Glutamatergic neuron (in vitro differentiated cells): ENCODE data around the gene C2CD2. TPM values are rescaled to one million over a fixed set of nuclear protein-coding genes. Genes with fewer than 3 reads are reported as not detected.

Experiments
- DNase-seq: peaks from one replicate; pipeline ENCODE4 v3.0.0; 2022
- H3K27ac Mint-ChIP-seq: one replicate; pipeline ENCODE4 v1.8.0; 2020; ENCODE audit warnings: mild to moderate bottlenecking, mixed read lengths, inconsistent platforms; ENCODE audit not compliant: unreplicated experiment
- H3K27me3 Mint-ChIP-seq: one replicate; pipeline ENCODE4 v1.8.0; 2020; ENCODE audit warnings: mild to moderate bottlenecking, moderate library complexity, mixed read lengths, inconsistent platforms; ENCODE audit not compliant: unreplicated experiment
- H3K36me3 Mint-ChIP-seq: one replicate; pipeline ENCODE4 v1.8.0; 2020; ENCODE audit warnings: mild to moderate bottlenecking, mixed read lengths, inconsistent platforms; ENCODE audit not compliant: unreplicated experiment
- H3K4me1 Mint-ChIP-seq: one replicate; pipeline ENCODE4 v1.8.0; 2020; ENCODE audit warnings: mild to moderate bottlenecking, low read depth, mixed read lengths, inconsistent platforms; ENCODE audit not compliant: unreplicated experiment
- H3K4me3 Mint-ChIP-seq: one replicate; pipeline ENCODE4 v1.8.0; 2020; ENCODE audit warnings: mild to moderate bottlenecking, mixed read lengths, inconsistent platforms; ENCODE audit not compliant: unreplicated experiment
- H3K9me3 Mint-ChIP-seq: one replicate; pipeline ENCODE4 v1.8.0; 2020; ENCODE audit warnings: mild to moderate bottlenecking, moderate library complexity, mixed read lengths, inconsistent platforms; ENCODE audit not compliant: unreplicated experiment
- total RNA-seq: library from RNA; stranded (reverse); fragmentation: NEBNext Ultra II Directional; extraction: Animal tissue kit (Norgen Biotek cat#: 25700); gene quantifications from one replicate; pipeline ENCODE4 v1.2.1, GENCODE V29; 2021; ENCODE audit not compliant: unreplicated experiment
- TF ChIP-seq, protein P1 (sequence below): fragments of 200-600 bp; sonication (generic); IDR thresholded peaks from one replicate; pipeline ENCODE4 v1.5.0; 2021; ENCODE audit not compliant: partially characterized antibody, unreplicated experiment

The C2CD2 gene
- total RNA-seq, 1 donor from 2014 or later = 0.78 TPM

DNA sequence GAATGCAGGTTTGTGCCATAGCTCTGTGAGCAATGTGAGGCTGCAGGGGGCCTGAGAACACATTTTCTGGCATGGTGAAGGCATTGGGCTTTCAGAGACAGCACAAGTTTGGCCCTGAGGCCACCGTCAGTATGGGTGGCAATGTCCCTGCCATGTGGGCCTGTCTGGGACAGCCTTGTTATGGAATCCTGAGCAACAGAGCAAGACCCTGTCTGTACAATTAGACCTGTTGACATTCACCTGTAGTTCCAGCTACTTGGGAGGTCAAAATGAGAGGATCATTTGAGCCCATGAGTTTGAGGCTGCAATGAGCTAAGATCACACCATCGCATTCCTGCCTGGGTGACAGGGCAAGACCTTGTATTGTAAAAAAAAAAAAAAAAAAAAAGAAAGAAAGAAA is 110.2 kb downstream of the C2CD2 start:
- Mint-ChIP-seq H3K9me3 (no peaks in the 10 kb centered on the region), H3K27ac (no peak overlapping the region)

DNA sequence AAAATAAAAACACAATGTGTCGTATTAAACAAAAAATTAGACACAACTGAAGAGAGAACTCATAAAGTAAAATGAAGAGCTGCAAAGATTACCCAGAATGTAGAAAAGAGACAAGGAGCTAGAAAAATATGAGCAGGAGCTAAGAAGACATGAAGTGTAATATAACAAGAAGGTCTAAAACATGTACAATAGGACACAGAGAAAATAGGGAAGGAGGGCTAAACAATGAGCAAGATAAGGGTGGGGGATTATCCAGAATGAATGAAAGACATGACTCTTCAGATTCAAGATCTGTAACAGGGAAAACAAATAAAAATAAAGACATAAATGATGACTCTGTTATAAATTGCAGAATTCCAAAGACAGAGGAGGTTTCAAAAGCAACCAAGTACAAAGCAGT is 112.9 kb downstream of the C2CD2 start:
- no peak overlapping the region for H3K27ac Mint-ChIP-seq
- no peak overlapping the region for H3K4me3 Mint-ChIP-seq
- peaks cover 7% of the 10 kb centered on the region for H3K27me3 Mint-ChIP-seq
- H3K4me1 Mint-ChIP-seq = peaks cover 8% of the 10 kb centered on the region
- H3K9me3 Mint-ChIP-seq = peaks cover 2% of the 10 kb centered on the region
- TF ChIP-seq, protein P1, sequence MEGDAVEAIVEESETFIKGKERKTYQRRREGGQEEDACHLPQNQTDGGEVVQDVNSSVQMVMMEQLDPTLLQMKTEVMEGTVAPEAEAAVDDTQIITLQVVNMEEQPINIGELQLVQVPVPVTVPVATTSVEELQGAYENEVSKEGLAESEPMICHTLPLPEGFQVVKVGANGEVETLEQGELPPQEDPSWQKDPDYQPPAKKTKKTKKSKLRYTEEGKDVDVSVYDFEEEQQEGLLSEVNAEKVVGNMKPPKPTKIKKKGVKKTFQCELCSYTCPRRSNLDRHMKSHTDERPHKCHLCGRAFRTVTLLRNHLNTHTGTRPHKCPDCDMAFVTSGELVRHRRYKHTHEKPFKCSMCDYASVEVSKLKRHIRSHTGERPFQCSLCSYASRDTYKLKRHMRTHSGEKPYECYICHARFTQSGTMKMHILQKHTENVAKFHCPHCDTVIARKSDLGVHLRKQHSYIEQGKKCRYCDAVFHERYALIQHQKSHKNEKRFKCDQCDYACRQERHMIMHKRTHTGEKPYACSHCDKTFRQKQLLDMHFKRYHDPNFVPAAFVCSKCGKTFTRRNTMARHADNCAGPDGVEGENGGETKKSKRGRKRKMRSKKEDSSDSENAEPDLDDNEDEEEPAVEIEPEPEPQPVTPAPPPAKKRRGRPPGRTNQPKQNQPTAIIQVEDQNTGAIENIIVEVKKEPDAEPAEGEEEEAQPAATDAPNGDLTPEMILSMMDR = no peak
- no peak for DNase-seq
- H3K36me3 Mint-ChIP-seq = peaks cover 18% of the 10 kb centered on the region

More for the DNA sequence above, 110.2 kb downstream of the C2CD2 start:
- H3K27me3 Mint-ChIP-seq = peaks cover 3% of the 10 kb centered on the region
- TF ChIP-seq, protein P1 = no peak
- H3K4me1 Mint-ChIP-seq = peaks cover 5% of the 10 kb centered on the region
- H3K36me3 Mint-ChIP-seq = peaks cover 10% of the 10 kb centered on the region
- DNase-seq = no peak
- H3K4me3 Mint-ChIP-seq = no peak overlapping the region

DNA sequence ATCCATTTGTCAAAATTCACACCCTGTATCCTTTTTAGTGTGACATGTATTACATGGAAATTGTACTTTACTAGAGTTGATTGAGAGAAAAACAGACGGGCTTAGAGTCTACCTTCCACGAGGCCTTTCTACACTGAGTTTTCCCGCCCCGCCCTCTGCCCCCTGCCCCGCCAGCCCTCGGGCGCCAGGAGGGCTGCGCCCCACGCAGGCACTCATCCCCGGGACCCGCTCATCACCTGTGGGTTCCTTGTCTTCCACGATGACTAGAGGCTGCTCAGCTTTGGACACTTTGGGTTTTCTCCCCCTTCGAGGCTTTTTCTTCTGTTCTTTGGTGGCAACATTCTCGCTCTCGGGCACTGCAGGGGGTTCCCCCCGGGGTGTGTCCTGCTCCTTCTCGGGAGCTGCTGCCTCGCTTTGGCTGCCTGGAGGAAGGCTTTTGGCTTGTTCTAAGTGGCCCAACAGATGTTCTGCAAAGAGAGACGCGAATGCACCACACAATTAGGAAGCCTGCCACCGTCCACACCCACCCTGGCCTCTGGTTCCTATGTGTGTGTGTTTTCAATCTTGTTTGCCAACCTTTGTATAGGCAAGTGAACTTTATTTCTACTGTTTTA is 114.3 kb downstream of the C2CD2 start:
- no peak overlapping the region for H3K27ac Mint-ChIP-seq
- H3K4me1 Mint-ChIP-seq = peaks cover 8% of the 10 kb centered on the region
- DNase-seq = no peak
- H3K4me3 Mint-ChIP-seq = no peak overlapping the region
- H3K36me3 Mint-ChIP-seq = peaks cover 18% of the 10 kb centered on the region
- TF ChIP-seq, protein P1 = no peak
- H3K9me3 Mint-ChIP-seq = peaks cover 2% of the 10 kb centered on the region
- peaks cover 7% of the 10 kb centered on the region for H3K27me3 Mint-ChIP-seq

DNA sequence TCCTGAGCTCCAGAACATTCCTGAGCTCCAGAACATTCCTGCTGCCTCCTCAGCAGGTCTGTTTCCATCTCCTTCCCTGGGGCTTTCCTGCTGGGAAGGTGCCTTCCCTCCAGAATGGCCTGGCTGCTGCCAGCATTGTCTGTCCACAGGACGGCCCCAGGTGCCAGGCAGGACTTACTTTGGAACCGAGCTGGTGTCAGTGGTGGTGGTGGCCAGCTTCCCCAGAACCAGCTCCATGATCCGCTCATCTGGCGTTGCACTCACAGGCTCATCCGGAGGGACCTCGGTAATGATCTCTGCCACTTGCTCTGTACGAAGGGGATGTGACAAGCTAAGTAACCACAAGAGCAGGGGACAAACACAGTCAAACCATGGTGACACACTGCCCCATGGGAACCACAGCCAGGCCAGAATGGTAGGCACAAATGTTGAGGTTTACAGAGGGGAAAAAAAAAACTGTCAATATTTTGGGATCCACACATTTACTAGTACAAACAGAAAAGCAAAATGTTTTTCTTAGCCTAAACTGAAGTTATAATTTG is 116.0 kb downstream of the C2CD2 start:
- TF ChIP-seq, protein P1 = no peak
- no peak for DNase-seq
- H3K4me1 Mint-ChIP-seq = peaks cover 5% of the 10 kb centered on the region
- H3K4me3 Mint-ChIP-seq = no peak overlapping the region
- H3K9me3 Mint-ChIP-seq = peaks cover 2% of the 10 kb centered on the region
- no peak overlapping the region for H3K27ac Mint-ChIP-seq
- peaks cover 3% of the 10 kb centered on the region for H3K27me3 Mint-ChIP-seq
- peaks cover 18% of the 10 kb centered on the region for H3K36me3 Mint-ChIP-seq
